GM10266 (cell line): Measurements from ENCODE around the gene PRDM2.

Experiments used
- DNase-seq: peaks from one replicate; pipeline ENCODE4 v3.0.0; 2012; ENCODE audit errors: extremely low spot score
- CTCF ChIP-seq: IDR thresholded peaks from 2 replicates; pipeline ENCODE4 v1.5.1; 2012; ENCODE audit warnings: mild to moderate bottlenecking, low read depth; ENCODE audit not compliant: control insufficient read depth, insufficient read depth; ENCODE audit errors: missing control alignments

The PRDM2 gene

GRCh38 chr1:13820456-13820855 lies 120.5 kb downstream of the PRDM2 start:
- TF ChIP-seq CTCF: no peak
- DNase-seq: no peak

GRCh38 chr1:13823126-13823880 lies 123.3 kb downstream of the PRDM2 start:
- no peak for TF ChIP-seq CTCF
- DNase-seq: no peak

- no peak for DNase-seq
- TF ChIP-seq CTCF: no peak
These were observed 123.9 kb downstream of the PRDM2 start for GRCh38 chr1:13823936-13824335.

- TF ChIP-seq CTCF: no peak
- DNase-seq: no peak
These were observed 124.6 kb downstream of the PRDM2 start for GRCh38 chr1:13824626-13825025.

- no peak for TF ChIP-seq CTCF
- DNase-seq: no peak
These were observed 125.0 kb downstream of the PRDM2 start for GRCh38 chr1:13825033-13825432.

- no peak for TF ChIP-seq CTCF
- no peak for DNase-seq
These were observed 126.0 kb downstream of the PRDM2 start for GRCh38 chr1:13826009-13826408.

GRCh38 chr1:13826591-13826990 lies 126.6 kb downstream of the PRDM2 start:
- DNase-seq: no peak
- no peak for TF ChIP-seq CTCF
